ENCODE measurements around the gene YWHAQ.
"Not testable (repeated sequence)": the region's sequence is repeated elsewhere in the genome, so short reads cannot be mapped to it uniquely, and the experiment has no call there.

The YWHAQ gene

GRCh38 chr2:9593925-9594324, 36.9 kb downstream of the YWHAQ start:
- no peak for DNase-seq

GRCh38 chr2:9592699-9593098, 38.1 kb downstream of the YWHAQ start:
- DNase-seq: no peak

GRCh38 chr2:9590641-9591040, 40.2 kb downstream of the YWHAQ start:
- DNase-seq: no peak

- no peak for DNase-seq
Observed at GRCh38 chr2:9586465-9586864, 44.3 kb downstream of the YWHAQ start.

- no peak for DNase-seq
Observed at GRCh38 chr2:9585486-9585885, 45.3 kb downstream of the YWHAQ start.

GRCh38 chr2:9584902-9585301, 45.9 kb downstream of the YWHAQ start:
- DNase-seq: not testable (repeated sequence)

GRCh38 chr2:9582624-9583023, 48.2 kb downstream of the YWHAQ start:
- no peak for DNase-seq

GRCh38 chr2:9578467-9579235, 52.1 kb downstream of the YWHAQ start:
- no peak for DNase-seq

- no peak for DNase-seq
Observed at GRCh38 chr2:9574331-9574730, 56.5 kb downstream of the YWHAQ start.

GRCh38 chr2:9573840-9574239, 57.0 kb downstream of the YWHAQ start:
- no peak for DNase-seq

GRCh38 chr2:9573013-9573720, 57.6 kb downstream of the YWHAQ start:
- no peak for DNase-seq

GRCh38 chr2:9570182-9571060, 60.4 kb downstream of the YWHAQ start:
- no peak for DNase-seq

- DNase-seq: no peak
Observed at GRCh38 chr2:9565436-9566153, 65.2 kb downstream of the YWHAQ start.

- DNase-seq: no peak
Observed at GRCh38 chr2:9560628-9561027, 70.2 kb downstream of the YWHAQ start.

GRCh38 chr2:9558948-9559381, 71.8 kb downstream of the YWHAQ start:
- DNase-seq: no peak

- DNase-seq: no peak
Observed at GRCh38 chr2:9556121-9556743, 74.6 kb downstream of the YWHAQ start.

- peak; percentile 87 to 90 for DNase-seq
Observed at GRCh38 chr2:9555297-9556120, 75.3 kb downstream of the YWHAQ start, which contains the start of gene ADAM17. Gene ADAM17 (minus strand): TSS chr2:9555830. CDS start chr2:9555605, 225 bp downstream.

GRCh38 chr2:9554921-9555296, 75.9 kb downstream of the YWHAQ start:
- DNase-seq: peak; percentile 20 to 43

- no peak for DNase-seq
Observed at GRCh38 chr2:9552219-9553178, 78.3 kb downstream of the YWHAQ start.

GRCh38 chr2:9550859-9551391, 79.9 kb downstream of the YWHAQ start:
- not testable (repeated sequence) for DNase-seq
